NCI-H82 treated with DMSO at 0.1 percent for 48 hours (cell line): Measurements from ENCODE around the gene BRD8.

ENCODE experiments used
- DNase-seq: peaks from one replicate; lab custom pipeline; 2025; ENCODE audit not compliant: unreplicated experiment; lab: John Stamatoyannopoulos, UW

The BRD8 gene

GRCh38 chr5:138102454-138103318 lies 75.7 kb downstream of the BRD8 start:
- DNase-seq: no peak

- DNase-seq: no peak
Observed at GRCh38 chr5:138096997-138097828, 81.2 kb downstream of the BRD8 start.

GRCh38 chr5:138096363-138096762 lies 82.1 kb downstream of the BRD8 start:
- DNase-seq: no peak

DNA sequence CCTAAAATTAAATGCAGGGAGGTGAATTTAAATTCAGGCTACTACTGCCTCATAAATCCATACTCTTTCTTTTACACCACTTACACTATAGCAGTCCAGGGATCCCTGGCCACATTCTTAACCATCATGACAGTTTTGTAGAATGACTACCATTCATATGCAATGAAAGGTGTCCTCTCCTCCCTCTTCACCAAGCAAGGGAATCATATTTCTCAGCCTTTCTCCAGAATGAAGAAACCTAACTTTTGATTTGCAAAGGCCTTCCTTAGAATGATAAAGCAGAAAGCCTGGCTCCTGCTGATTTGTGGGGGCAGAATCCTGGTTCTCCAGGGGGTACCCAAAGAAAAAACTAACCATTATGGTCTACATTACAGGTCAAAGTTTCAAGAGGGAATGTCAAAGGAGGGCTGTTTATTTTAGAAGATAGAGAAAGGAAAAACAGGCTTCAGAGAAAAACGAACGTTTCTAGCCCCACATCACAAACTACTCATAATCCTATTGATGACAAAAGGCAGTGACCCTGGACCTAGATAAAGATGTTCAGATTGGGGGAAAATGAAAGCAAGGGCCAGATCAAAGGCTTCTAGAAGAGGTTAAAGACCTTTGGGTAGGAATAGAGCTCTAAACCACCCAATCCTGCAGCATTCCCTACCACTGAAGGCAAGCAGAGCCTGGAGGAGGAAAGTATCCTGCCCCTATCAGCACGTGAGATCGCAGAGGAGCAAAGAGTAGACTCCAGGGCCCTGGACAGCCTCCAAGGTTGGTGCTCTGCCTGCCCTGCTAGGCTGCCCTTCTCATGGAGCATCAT lies 83.1 kb downstream of the BRD8 start:
- DNase-seq: no peak

GRCh38 chr5:138093036-138093435 lies 85.4 kb downstream of the BRD8 start:
- DNase-seq: no peak

- no peak for DNase-seq
Observed at GRCh38 chr5:138092301-138092700, 86.1 kb downstream of the BRD8 start.

GRCh38 chr5:138091685-138092084 lies 86.7 kb downstream of the BRD8 start:
- no peak for DNase-seq
